Measurements from ENCODE around the gene DNPEP. TPM values are rescaled to one million over a fixed set of nuclear protein-coding genes. Genes with fewer than 3 reads are reported as not detected.
A peak's percentile ranks its signal among the peaks of the same experiment; 100 is the strongest.

DNPEP gene
- total RNA-seq, 3 donors from 2014 or later = 75.7 to 127 (median 125) TPM

DNA sequence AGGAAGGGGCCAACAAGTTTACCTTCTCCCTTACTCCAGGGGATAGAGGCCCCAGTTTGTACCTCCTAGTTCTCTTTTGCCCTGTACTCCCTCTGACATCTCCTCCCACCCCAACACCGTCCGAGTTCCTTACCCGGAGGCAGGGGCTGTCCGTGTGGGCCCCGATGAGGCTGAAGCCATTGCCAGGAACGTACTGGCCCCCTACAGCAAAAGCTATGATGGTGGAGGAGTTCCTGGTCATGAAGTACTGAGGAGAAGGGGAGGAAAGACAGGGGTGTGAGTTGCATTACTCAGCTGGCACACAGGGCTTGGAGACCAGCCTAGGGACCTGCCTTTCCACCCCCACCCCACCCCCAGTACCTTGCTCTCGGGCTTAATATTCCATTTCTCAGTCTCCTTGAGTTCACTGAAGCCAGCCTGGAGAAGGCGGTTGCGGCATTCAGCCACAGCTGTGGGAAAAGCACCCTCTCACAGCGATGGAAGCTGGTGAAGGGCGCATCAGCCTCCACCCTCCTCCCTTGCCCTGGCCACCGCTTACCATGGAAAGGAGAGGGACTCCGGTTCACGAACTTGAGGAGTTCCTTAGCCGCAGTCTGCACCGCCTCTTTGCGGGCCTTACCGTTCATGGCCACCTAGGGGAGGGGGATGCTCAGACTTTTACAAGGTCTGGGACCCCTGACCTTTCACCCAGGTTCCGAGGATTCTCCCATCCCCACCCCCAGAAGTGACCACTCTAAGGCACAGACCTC is 1.0 kb downstream of the DNPEP start:
- peaks cover 8% of the 10 kb centered on the region for H3K36me3 ChIP-seq (ENCODE audit: low read depth)
- intact Hi-C loops (cut with DNase I, micrococcal nuclease) = no loop called here
- DNase-seq (peak in 1 of 3 donors; percentile 68), ATAC-seq (no peak)
- no peaks in the 10 kb centered on the region for H3K9me3 ChIP-seq
- H3K4me1 ChIP-seq (ENCODE audit: low read depth) = peaks cover 15% of the 10 kb centered on the region
- peak overlapping the region; percentile 67 for H3K4me3 ChIP-seq
- TF ChIP-seq, protein P1, sequence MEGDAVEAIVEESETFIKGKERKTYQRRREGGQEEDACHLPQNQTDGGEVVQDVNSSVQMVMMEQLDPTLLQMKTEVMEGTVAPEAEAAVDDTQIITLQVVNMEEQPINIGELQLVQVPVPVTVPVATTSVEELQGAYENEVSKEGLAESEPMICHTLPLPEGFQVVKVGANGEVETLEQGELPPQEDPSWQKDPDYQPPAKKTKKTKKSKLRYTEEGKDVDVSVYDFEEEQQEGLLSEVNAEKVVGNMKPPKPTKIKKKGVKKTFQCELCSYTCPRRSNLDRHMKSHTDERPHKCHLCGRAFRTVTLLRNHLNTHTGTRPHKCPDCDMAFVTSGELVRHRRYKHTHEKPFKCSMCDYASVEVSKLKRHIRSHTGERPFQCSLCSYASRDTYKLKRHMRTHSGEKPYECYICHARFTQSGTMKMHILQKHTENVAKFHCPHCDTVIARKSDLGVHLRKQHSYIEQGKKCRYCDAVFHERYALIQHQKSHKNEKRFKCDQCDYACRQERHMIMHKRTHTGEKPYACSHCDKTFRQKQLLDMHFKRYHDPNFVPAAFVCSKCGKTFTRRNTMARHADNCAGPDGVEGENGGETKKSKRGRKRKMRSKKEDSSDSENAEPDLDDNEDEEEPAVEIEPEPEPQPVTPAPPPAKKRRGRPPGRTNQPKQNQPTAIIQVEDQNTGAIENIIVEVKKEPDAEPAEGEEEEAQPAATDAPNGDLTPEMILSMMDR (IDR thresholded peaks at IDR 0.05) = no peak

- intact Hi-C loops (cut with DNase I, micrococcal nuclease) = no loop called here
- DNase-seq (no peak), ATAC-seq (no peak)
- H3K4me1 ChIP-seq (ENCODE audit: low read depth) = peaks cover 15% of the 10 kb centered on the region
- no peaks in the 10 kb centered on the region for H3K9me3 ChIP-seq
- TF ChIP-seq, protein P1 (IDR thresholded peaks at IDR 0.05) = no peak
- H3K4me3 ChIP-seq = no peak overlapping the region
- peaks cover 8% of the 10 kb centered on the region for H3K36me3 ChIP-seq (ENCODE audit: low read depth)
These were observed 1.7 kb downstream of the DNPEP start for GRCh38 chr2:219385958-219386520.

DNA sequence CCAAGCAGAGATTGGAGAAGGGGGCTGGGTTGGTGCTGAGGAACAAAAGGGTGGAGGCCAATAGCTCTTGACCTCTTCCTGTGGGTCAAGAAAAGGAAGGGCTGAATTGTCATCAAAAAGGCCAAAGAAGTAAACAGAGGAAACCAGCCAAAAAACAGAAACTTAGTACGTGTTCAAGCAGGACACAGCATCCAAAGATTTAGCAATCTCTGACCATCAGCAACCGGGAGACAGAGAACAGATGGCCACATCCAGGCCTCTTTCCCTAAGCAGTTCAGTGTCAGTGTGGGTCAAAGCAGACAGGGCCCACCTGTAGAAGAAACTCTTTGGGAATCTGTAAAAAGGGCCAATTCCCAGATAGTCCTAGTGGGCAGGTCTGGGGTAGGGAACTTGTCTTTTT is 2.9 kb downstream of the DNPEP start:
- TF ChIP-seq, protein P1 (IDR thresholded peaks at IDR 0.05) = no peak
- DNase-seq (no peak), ATAC-seq (no peak)
- Histone ChIP-seq H3K4me1 (ENCODE audit: low read depth) (peaks cover 15% of the 10 kb centered on the region), H3K36me3 (ENCODE audit: low read depth) (peaks cover 8% of the 10 kb centered on the region), H3K9me3 (no peaks in the 10 kb centered on the region), H3K4me3 (no peak overlapping the region)
- intact Hi-C loops (cut with DNase I, micrococcal nuclease) = no loop called here

DNA sequence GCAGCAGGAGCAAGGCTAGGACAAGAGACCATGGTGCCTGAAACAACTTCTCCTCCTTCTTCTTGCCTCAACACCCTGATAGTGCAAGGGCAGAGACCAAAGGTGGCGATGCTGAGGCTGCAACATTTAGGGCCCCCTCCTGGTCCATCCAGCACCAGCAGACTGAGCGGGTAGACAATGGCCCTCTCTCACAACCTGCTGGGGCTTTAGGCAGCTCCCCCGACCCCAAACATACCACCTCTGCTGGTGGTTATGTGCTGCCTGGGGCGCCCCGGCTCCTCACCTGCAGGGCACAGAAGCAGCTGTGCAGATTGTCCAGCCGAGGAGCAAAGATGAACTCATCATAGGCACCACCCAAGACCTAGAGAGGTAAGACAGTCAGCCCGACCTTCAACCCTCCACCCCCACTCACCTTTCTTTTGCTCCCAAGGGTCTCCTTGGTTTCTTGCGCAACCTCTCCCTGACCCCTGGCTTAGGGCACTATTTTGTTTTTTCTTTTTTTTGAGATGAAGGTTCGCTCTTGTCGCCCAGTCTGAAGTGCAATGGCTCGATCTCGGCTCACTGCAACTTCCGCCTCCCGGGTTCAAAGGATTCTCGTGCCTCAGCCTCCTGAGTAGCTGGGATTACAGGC is 3.5 kb downstream of the DNPEP start:
- intact Hi-C loops (cut with DNase I, micrococcal nuclease) = no loop called here

GRCh38 chr2:219381448-219381847 is 6.3 kb downstream of the DNPEP start:
- peaks cover 5% of the 10 kb centered on the region for H3K36me3 ChIP-seq (ENCODE audit: low read depth)
- intact Hi-C loops (cut with DNase I, micrococcal nuclease) = no loop called here
- no peak overlapping the region for H3K4me3 ChIP-seq

More for the DNA sequence above, 3.5 kb downstream of the DNPEP start:
- TF ChIP-seq, protein P1 (IDR thresholded peaks at IDR 0.05) = no peak
- peaks cover 8% of the 10 kb centered on the region for H3K36me3 ChIP-seq (ENCODE audit: low read depth)
- H3K9me3 ChIP-seq = no peaks in the 10 kb centered on the region
- ATAC-seq (no peak), DNase-seq (no peak)
- H3K4me1 ChIP-seq (ENCODE audit: low read depth) = peaks cover 15% of the 10 kb centered on the region
- no peak overlapping the region for H3K4me3 ChIP-seq

More at GRCh38 chr2:219381448-219381847, 6.3 kb downstream of the DNPEP start:
- ATAC-seq (no peak), DNase-seq (no peak)
- TF ChIP-seq, protein P1 (IDR thresholded peaks at IDR 0.05) = no peak
- H3K9me3 ChIP-seq = no peaks in the 10 kb centered on the region
- H3K4me1 ChIP-seq (ENCODE audit: low read depth) = peaks cover 1% of the 10 kb centered on the region
